Measurements from ENCODE around the gene BICC1. TPM values are rescaled to one million over a fixed set of nuclear protein-coding genes. Genes with fewer than 3 reads are reported as not detected.
A peak's percentile ranks its signal among the peaks of the same experiment; 100 is the strongest.

The BICC1 gene
- total and polyA plus RNA-seq, 2 donors (not counting 1 experiment from before 2014, with no cell fraction given), result not detected

- H3K27ac Mint-ChIP-seq, result no peak overlapping the region
- Histone ChIP-seq H3K27ac (ENCODE audit: low read length in 2 of 2) (no peak overlapping the region), H3K4me2 (replicated peaks; ENCODE audit: low read depth, low read length, poor library complexity, severe bottlenecking) (no peak overlapping the region), H4K20me1 (ENCODE audit: control insufficient read depth, insufficient read depth, low read length, poor library complexity, severe bottlenecking) (no peaks in the 10 kb centered on the region), H3K79me2 (ENCODE audit: control insufficient read depth, insufficient read depth, low read length) (no peaks in the 10 kb centered on the region), H3K27me3 (replicated peaks in 1 of 4; ENCODE audit: control extremely low read depth in 1 of 4, control insufficient read depth in 3 of 4, insufficient read depth in 4 of 4, low read length in 3 of 4) (no peaks in the 10 kb centered on the region), H3K9me3 (ENCODE audit: control extremely low read depth in 1 of 3, control insufficient read depth in 2 of 3, insufficient read depth in 1 of 3, low read length in 2 of 3) (peaks cover 0 to 6% (median 0%) of the 10 kb centered on the region in 3 donors), H3K4me1 (ENCODE audit: control insufficient read depth in 2 of 2, insufficient read depth in 2 of 2, low read length in 2 of 2) (no peaks in the 10 kb centered on the region), H3K4me3 (ENCODE audit: control extremely low read depth in 1 of 5, extremely low read depth in 1 of 5, insufficient read depth in 1 of 5, low read depth in 2 of 5, low read length in 4 of 5) (no peak overlapping the region), H2AFZ (ENCODE audit: insufficient read depth, low read depth, low read length, poor library complexity, severe bottlenecking) (no peak overlapping the region), H3K36me3 (replicated peaks in 1 of 2; ENCODE audit: control extremely low read depth in 1 of 2, control insufficient read depth in 1 of 2, extremely low read depth in 1 of 2, insufficient read depth in 2 of 2, low read length in 1 of 2) (no peaks in the 10 kb centered on the region), H3K9ac (ENCODE audit: low read length) (no peak overlapping the region)
- no peak for TF ChIP-seq EZH2 (IDR thresholded peaks at IDR 0.05; ENCODE audit: borderline replicate concordance, insufficient read depth, low read depth, low read length, poor library complexity, severe bottlenecking)
- no peak for TF ChIP-seq CTCF (IDR thresholded peaks at IDR 0.05)
- ChIA-PET POLR2A (no interaction called here), CTCF (interaction anchor here (1.8 kb wide), 1 partner anchor 10 kb away, joined by 4 read pairs; no protein-coding TSS in a partner anchor)
- ATAC-seq (ENCODE audit: low read depth) (no peak), DNase-seq (no peak)
- WGBS (ENCODE audit: insufficient coverage), result no CpG with 5 or more reads among the region's 3 CpGs
- H3K9me3 Mint-ChIP-seq (ENCODE audit: insufficient read depth), result no peaks in the 10 kb centered on the region
- peaks cover 4% of the 10 kb centered on the region for H3K27me3 Mint-ChIP-seq
- no peak overlapping the region for H3K4me3 Mint-ChIP-seq
- H3K4me1 Mint-ChIP-seq, result no peaks in the 10 kb centered on the region
- intact Hi-C loops (cut with micrococcal nuclease), result no loop called here
These were observed 16.5 kb downstream of the BICC1 start for GRCh38 chr10:58529077-58529728.

- 9% methylated on average over 2 of the region's 5 CpGs for WGBS (ENCODE audit: insufficient coverage)
- Mint-ChIP-seq H3K4me3 (no peak overlapping the region), H3K4me1 (no peaks in the 10 kb centered on the region), H3K9me3 (ENCODE audit: insufficient read depth) (peaks cover 7% of the 10 kb centered on the region), H3K27me3 (peaks cover 4% of the 10 kb centered on the region), H3K27ac (no peak overlapping the region)
- H3K9ac ChIP-seq (ENCODE audit: low read length), result no peak overlapping the region
- H3K27ac ChIP-seq (ENCODE audit: low read length in 2 of 2), result no peak overlapping the region
- H3K4me3 ChIP-seq (ENCODE audit: control extremely low read depth in 1 of 5, extremely low read depth in 1 of 5, insufficient read depth in 1 of 5, low read depth in 2 of 5, low read length in 4 of 5), result no peak overlapping the region
- ChIA-PET CTCF (interaction anchor here (0.7 to 1.4 kb wide), 5 partner anchors 14 to 231 kb away, joined by 3 to 6 read pairs (median 4); no protein-coding TSS in a partner anchor), POLR2A (no interaction called here)
- H3K27me3 ChIP-seq (replicated peaks in 1 of 4; ENCODE audit: control extremely low read depth in 1 of 4, control insufficient read depth in 3 of 4, insufficient read depth in 4 of 4, low read length in 3 of 4), result no peaks in the 10 kb centered on the region
- no peak overlapping the region for H3K4me2 ChIP-seq (replicated peaks; ENCODE audit: low read depth, low read length, poor library complexity, severe bottlenecking)
- intact Hi-C loops (cut with micrococcal nuclease), result no loop called here
- ATAC-seq (ENCODE audit: low read depth), result peak; percentile 43
- no peaks in the 10 kb centered on the region for H3K4me1 ChIP-seq (ENCODE audit: control insufficient read depth in 2 of 2, insufficient read depth in 2 of 2, low read length in 2 of 2)
- no peaks in the 10 kb centered on the region for H3K79me2 ChIP-seq (ENCODE audit: control insufficient read depth, insufficient read depth, low read length)
- no peaks in the 10 kb centered on the region for H3K36me3 ChIP-seq (replicated peaks in 1 of 2; ENCODE audit: control extremely low read depth in 1 of 2, control insufficient read depth in 1 of 2, extremely low read depth in 1 of 2, insufficient read depth in 2 of 2, low read length in 1 of 2)
- H3K9me3 ChIP-seq (ENCODE audit: control extremely low read depth in 1 of 3, control insufficient read depth in 2 of 3, insufficient read depth in 1 of 3, low read length in 2 of 3), result peaks cover 0 to 11% (median 1%) of the 10 kb centered on the region in 3 donors
- no peaks in the 10 kb centered on the region for H4K20me1 ChIP-seq (ENCODE audit: control insufficient read depth, insufficient read depth, low read length, poor library complexity, severe bottlenecking)
- peak; percentile 80 for TF ChIP-seq CTCF (IDR thresholded peaks at IDR 0.05)
- TF ChIP-seq EZH2 (IDR thresholded peaks at IDR 0.05; ENCODE audit: borderline replicate concordance, insufficient read depth, low read depth, low read length, poor library complexity, severe bottlenecking), result no peak
- H2AFZ ChIP-seq (ENCODE audit: insufficient read depth, low read depth, low read length, poor library complexity, severe bottlenecking), result no peak overlapping the region
- DNase-seq, result peak; percentile 31
These were observed 18.5 kb downstream of the BICC1 start for GRCh38 chr10:58531084-58531695.

Data from B cell (primary cell).